ENCODE measurements around the gene ARIH2.
A peak's percentile ranks its signal among the peaks of the same experiment; 100 is the strongest.
"Not testable (repeated sequence)": the region's sequence is repeated elsewhere in the genome, so short reads cannot be mapped to it uniquely, and the experiment has no call there.

Gene ARIH2

DNA sequence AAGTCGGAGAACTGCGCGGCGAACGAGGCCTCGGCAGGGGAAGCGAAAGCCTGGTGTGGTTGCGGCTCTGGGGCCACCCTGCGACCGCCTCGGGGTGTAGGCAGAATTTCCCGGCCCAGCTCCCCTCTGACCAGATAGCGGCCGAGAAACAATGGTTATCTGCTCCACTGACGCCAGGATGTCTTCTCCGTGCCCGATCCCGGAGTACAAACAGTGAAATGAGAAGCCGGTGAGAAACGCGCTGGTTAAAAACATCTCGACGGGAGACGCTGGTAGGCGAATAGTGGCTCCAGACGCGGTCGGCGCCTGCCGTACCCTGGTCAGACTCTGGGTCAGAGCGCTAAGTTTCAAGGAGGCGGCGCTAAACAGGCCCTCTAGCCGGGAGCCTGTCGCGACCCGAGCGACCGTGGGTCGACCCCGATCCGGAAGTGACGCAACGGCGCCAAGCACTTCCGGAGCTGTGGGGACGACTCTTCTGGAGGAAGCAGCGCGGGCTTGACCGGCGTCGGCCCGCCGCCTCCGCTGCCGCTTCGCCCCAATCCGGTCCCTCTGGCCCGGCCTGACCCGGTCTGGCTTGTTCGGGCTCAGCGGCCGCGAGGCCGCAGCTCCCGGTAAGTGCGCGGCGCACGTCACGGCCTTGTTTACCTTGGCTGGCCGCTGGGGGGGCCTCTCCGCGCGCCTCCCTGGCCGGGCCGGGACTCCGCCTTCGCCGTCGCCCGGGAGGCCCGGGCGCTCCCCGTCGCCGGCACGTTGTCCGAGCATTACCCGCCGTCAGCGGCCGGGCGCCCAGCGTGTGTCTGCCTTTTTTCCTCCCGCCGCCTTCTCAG, at the start of gene ARIH2:
TSS of gene ARIH2 (plus strand) at position 455 of the 827 bp plus-strand sequence. CDS start 8,717 bp downstream, outside the sequence.
- DNase-seq (ENCODE audit: low spot score): peak; percentile 87

DNA sequence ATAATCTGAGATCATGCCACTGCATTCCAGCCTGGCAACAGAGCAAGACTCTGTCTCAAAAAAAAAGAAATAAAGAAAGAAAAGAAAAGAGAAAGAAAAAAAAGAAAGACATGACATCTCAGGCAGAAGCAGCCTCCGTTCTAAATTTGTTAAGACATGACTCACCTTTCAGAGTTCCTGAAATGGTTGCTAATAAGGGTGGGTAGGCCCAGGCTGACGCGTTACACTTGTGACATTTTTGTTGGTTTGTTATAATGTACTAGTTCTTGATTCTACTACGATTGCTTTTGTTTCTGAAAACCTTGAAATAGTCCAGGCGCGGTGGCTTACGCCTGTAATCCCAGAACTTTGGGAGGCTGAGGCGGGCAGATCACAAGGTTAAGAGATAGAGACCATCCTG, 41.0 kb upstream of the ARIH2 start:
- no peak for DNase-seq (ENCODE audit: low spot score)

DNA sequence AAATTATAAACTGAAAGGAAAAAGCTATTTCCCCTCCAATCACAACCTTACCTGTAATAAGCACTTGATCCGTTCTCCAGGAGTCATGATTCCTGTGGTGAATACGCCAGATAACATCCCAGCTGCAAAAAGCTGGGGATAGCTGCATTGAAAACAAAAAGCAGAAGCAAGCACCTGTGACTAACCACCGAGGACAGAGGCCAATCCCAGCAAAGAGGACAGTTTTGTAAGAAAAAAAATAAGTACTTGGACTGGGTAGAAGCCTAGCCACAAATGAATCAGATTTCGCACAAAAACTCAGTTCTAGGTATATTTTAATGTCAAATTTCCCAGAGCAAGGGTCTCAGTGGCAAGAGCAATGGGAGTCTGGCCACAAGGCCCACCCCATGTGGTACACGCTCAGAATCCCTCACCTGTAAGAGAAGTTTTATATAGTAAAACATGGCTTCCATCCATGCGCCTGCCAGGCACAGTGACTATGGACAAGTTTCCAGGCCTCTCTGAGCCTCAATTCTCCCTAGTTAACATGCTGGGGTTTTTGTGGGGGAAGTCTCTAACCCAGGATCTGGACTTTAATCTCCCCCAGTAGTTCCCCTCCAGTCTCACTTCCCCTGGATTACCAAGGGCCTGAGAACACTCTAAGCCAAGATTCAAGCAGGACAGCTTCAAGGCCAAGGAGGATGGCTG, 39.2 kb upstream of the ARIH2 start:
- DNase-seq (ENCODE audit: low spot score): no peak

DNA sequence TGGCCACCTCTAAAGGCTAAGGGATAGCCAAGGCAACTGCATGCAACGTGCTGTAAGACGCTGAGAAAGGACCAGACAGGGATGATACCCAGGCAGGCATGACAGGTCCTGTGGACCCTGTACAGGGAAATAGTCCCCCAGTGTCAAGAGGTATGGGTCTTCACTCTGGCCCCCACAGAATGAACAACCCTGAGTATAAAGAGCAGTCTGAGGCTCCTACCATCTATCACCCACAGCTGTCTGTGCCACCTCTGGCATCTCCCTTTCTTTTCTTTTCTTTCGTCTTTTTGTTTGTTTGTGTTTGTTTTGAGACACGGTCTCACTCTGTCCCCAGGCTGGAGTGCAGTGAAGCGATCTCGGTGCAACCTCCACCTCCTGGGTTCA, 38.7 kb upstream of the ARIH2 start:
- no peak for DNase-seq (ENCODE audit: low spot score)

DNA sequence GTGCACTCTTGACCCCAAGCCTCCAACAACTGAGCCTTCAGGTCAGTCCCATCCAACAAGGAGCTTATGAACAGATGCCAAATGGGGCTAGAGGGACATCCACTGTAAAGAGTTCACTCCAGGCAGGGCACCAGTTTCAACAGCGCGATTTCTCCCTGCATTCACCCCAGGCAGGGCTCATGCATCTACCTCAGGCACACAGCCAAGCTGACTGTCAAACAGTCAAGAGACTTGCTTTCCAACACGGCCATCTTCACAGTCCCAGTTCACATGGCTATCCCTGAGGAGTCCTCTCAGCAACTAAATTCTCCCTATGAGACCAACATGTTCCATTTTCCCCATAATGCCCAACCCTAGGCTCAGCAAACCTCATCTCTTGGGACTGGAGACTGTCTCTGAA, 37.6 kb upstream of the ARIH2 start:
- DNase-seq (ENCODE audit: low spot score): no peak

DNA sequence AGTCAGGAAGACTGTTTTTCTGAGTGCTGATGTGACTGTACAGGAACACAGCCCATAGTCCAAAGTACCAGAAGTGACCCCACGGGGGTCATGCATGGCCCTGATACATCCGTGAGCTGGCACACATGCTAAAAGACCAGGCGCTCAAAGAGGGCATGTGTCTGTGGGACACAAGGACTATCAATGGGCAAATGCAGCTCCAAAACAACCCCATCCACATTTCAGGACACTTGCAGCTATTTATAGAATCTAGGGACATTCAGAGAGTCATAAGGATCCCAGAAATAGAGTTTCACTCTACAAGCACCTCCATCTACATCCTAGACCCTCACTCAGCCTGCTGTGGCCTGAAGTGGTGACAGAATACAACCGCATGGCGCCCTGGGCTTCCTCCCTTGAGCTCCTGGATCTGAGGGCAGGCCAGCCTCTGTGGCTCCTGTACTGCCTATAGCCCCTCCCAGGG, 37.0 kb upstream of the ARIH2 start:
- no peak for DNase-seq (ENCODE audit: low spot score)

DNA sequence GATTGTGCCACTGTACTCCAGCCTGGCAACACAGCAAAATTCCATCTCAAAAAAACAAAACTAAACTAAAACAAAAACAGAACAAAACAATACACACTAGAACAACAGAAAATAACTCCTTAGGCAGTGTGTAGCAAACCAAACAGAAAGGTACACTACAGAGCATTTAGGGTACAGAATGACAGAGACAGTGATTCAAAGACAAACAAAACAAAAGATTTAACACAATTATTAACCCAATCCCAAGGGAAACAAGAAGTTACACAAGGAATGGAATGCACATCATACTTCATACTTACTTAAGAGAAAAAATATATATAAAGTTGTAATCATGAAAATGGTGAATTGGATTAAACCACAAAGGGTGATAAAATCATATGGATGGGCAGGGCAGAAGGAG, 32.9 kb upstream of the ARIH2 start:
- no peak for DNase-seq (ENCODE audit: low spot score)

DNA sequence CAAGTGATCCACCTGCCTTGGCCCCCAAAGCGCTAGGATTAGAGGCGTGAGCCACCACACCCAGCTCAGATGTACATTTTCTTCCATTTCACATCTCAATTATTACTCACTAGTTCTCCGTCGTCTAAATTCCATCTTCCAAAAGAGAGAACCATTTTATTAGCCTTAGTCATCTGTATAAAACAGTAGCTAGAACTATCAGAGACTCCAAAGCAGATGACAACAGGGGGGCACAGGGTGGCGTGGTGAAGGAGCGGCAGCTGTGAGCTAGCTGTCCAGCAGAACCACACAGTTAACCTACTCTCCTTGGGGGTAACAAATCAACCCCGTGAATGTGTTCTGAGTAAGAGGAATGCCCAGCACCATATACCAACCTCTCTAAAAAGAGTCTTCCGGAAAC, 27.0 kb upstream of the ARIH2 start:
- DNase-seq (ENCODE audit: low spot score): no peak

DNA sequence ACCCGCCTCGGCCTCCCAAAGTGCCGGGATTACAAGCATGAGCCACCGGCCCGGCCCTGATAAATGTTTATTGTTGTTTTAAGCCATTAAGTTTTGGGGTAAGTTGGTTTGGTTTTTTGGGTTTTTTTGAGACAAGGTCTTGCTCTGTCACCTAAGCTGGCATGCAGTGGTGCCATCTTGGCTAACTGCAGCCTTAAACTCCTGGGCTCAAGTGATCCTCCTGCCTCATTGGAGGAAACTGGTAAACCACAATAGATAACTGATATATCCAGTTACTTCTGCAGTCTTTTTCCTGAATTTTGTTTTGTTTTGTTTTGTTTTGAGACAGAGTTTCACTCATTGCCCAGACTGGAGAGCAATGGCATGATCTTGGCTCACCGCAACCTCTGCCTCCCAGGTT, 24.1 kb upstream of the ARIH2 start:
- DNase-seq (ENCODE audit: low spot score): no peak

DNA sequence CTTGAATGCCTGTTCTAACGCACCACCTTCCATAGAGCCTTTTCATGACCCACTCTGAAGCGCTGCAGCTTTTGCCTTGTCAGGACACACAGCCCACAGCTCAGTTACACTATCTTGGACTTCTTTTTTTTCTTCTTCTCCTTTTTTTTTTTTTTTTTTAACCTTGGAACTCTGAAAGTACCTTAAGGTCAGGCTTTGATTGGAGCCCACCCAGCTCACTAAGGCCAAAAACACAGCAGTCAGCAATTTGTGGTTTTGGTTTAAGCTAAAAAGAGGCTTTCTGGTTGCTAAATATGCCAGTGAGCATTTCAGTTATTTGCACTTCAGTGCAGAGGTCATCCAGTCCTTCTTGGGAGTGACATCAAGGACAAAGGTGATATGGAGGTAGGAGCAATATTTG, 21.7 kb upstream of the ARIH2 start:
- no peak for DNase-seq (ENCODE audit: low spot score)

DNA sequence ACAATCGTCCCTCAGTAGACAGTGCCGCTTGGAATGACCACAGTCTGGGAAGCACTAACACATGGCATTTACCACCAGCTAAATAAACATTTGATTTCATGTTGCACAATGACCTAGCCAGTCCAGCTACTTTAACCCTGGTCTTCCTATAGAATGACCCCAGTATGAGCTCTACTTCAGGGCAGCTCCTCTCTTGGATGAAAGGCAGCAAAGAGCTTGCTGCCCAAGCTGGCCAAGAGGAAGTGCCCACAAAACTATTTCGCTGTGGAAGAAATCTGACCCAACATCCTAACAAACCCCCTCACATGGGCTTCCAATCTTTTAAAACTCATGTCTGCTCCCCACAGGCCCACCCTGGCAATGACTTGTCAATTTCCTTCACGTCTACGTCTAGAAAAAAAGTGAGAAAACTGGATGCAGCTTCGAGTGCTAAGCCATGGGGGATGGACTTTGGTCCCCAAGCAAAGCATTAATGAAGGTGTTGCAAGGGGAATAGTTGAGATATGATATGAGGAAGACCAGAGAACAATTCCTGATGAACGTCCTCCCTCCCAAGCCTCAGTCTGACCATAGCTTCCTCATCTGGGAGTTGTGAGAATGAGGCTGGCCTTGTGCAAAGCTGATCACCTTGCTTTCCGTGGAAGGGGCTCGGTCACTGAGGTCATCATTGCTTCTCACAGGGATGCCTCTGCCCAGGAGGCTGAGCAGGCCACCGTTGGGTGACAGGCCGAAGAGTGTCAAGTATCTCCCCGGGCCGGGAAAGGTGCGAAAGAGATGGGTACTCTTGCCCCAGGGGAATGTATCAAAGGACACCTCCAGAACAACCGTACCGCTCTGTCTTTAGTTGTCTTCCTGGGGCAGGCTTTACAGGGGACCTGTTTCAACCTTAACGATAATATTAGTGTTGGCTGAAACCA, 20.9 kb upstream of the ARIH2 start:
- DNase-seq (ENCODE audit: low spot score): no peak

DNA sequence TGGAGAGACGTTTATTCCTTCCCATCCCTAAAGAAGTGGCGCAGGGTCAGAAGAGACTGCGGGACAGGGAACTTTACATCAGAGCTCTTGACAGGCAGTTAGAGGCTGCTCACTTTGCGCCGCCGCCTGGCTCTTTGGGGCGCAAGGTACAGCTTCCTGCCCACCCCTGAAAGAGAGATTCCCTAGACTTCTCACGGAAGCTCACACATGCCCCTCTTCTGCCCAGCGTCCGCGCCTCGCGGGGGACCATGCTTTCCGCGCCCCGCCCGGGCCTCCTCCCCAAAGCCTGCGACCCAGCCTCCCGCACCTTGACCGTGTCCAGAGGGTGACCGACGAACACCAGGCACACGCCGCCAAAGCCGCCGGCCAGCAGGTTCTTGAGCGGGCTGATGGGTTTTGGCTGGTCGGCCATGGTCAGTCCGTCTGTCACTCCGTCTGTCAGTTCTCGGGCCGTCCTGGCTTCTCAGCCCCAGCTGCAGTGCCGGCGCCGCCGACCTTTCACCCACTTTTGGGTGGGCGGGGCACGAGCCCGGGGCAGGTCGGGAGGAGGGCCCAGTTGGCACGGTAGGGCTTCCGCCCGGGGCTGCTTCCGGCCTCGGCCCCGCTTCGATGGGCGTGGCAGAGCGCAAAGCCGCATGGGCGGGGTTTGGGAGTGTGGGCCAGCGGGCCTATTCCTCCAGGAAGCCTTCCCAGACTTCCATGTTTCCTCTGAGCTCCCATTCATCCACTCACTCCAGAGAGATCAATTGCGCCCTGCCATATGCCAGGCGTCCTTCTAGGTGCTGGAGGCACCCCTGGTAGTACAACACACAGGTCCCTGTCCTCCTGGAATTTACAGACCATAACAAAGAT, 20.0 kb upstream of the ARIH2 start, which contains the start of gene SLC25A20:
TSS of gene SLC25A20 (minus strand) at position 500 of the 852 bp plus-strand sequence. CDS start at position 412, 88 bp downstream.
- DNase-seq (ENCODE audit: low spot score): peak; percentile 74

DNA sequence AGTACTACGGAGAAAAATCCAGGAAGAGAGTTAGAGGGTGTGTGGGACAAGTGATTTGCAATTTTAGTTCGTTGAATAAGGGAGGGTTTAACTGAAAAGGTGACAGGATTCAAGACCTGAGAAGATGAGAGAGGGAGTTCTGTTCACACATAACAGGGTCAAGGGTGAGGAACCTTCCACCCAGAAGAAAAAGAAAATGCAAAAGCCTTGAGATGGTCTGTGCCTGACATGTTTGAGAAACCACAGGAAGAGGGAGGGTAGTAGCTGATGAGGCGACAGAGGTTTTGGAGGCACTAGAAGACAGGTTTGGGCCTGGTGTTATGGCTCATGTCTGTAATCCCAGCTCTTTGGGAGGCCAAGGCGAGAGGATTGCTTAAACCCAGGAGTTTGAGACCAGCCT, 19.4 kb upstream of the ARIH2 start:
- DNase-seq (ENCODE audit: low spot score): no peak

DNA sequence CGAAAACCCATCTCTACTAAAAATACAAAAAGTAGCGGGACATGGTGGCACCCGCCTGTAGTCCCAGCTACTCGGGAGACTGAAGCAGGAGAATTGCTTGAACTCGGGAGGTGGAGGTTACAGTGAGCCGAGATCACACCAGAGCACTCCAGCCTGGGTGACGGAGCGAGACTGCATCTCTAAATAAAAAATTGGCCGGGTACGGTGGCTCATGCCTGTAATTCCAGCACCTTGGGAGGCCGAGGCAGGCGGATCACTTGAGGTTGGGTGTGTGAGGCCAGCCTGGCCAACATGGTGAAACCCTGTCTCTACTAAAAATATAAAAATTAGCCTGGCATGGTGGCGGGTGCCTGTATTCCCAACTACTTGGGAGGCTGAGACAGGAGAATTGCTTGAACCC, 11.6 kb upstream of the ARIH2 start:
- DNase-seq (ENCODE audit: low spot score): not testable (repeated sequence)

DNA sequence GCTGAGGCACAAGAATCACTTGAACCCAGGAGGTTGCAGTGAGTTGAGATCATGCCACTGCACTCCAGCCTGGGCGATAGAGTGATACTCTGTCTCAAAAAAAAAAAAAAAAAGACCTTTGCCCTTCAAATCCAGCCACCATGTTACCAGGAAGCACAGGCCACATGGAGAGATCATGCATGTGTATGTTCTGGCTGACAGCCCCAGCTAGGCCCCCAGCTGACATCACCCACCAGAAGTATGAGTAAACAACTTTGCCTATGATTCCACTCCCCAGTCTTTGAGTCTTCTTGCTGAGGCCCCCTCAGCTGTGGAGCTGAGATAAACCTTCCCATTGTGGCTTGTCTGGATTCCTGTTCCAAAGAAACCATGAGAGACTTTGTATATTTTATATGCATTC, 3.3 kb upstream of the ARIH2 start:
- DNase-seq (ENCODE audit: low spot score): no peak

DNA sequence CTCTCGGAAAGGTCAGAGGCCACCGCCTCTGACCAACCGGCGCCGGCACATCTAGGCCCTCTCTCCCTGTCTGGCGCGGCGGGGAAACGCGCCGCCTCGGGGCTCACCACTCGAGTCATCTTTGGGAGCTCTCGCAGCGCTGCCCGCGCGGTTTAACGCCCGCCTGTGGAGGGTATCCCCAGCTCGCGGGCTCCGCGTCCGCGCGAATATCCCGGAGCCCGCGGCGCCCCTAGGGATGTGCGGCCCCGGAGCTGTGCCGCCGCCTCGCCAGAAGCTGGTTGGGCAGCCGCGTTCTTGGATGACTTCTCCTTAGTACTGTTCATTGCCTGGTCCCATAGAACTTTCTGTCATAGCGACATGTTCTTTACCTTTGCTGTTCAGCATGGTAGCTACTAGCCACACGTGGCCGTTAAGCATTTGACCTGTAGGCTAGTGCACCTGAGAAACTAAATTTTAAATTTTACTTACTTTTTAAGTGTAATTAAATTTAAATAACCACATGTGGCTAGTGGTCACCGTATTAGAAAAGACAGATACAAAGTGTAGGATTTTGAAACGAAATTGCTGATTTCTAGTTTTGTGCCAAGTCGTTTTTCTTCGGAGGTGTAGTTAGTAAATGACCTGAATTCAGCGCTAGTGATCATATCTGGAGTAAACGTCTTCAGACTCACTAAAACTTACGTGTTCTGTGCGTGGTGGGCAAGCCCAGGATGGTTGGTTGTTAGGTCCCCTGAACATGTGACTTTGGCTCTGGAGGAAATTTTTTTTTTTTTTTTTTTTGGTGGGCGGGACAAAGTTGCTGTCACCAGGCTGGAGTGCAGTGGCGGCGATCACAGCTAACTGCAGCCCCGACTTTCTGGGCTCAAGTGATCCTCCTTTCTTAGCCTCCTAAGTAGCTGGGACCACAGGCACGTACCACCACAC, 835 bp downstream of the ARIH2 start:
- DNase-seq (ENCODE audit: low spot score): peak; percentile 71

DNA sequence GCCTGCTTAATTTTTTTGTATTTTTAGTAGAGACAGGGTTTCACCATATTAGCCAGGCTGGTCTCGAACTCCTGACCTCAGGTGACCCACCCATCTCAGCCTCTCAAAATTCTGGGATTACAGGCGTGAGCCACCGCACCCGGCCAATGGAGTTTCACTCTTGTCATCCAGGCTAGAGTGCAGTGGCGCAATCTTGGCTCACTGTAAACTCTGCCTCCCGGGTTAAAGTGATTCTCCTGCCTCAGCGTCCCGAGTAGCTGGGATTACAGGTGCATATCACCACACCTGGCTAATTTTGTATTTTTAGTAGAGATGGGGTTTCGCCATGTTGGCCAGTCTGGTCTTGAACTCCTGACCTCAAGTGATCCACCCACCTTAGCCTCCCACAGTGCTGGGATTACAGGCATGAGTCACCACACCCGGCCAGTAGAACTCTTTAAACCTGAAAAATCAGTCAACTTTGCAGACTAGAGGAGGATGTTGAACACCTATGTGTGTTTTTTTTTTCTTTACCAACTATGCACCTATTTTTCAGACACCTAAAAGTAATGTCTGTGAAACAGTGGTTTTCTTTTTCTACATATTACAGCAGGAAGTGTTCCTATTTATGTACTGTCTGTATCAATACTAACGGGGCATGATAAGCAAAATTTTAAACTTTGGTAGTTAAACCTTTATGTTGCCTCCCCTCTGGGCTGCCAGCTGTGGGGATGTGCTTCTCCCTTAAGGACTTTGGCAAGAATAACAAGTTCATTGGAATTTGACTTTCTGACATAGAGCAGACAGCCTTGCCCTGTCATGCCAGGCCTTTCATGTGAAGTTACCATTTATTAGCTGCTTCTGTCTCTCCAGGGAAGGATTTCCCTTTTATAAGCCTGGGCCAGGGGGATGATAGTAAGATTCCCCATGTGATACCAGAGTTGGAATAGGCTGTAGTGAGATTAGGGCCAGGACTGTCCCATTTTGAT, 8.1 kb downstream of the ARIH2 start:
- no peak for DNase-seq (ENCODE audit: low spot score)

DNA sequence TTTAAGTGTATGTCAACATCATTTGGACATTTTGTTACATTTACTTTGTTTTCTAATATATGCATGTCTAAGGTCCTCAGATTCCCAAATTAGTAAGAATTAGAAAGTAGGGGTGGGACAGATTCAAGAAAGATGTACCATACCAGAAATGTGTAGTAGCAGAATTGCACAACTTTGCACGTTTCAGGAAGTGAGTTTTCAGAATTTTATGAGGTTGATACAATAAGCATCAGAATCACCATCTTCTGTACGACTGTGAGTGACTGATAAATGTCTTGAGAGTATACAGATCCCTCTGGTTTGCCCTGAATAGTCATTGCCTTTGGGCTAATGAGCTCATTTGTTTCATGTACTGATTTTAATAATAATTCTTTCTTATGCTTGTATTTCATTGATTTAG, 9.3 kb downstream of the ARIH2 start:
- DNase-seq (ENCODE audit: low spot score): no peak

DNA sequence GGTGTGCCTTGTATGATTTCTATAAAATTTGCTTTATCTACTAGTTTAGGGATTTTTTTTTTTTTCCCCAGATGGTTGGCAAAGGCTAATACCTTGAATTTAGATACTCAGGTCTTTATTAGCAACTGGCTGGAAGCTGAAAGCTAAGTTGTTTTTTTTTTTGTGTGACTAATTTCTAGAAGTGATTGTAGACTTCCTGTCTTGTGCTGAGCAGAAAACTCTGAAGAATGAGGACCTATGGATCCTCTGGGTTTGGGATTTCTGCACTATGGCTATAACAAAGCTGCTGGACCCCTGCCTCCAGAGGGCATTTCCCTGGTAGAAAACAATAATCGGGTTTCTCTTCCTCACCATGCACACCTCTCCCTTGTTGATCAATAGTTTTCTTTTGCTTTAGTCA, 10.0 kb downstream of the ARIH2 start:
- DNase-seq (ENCODE audit: low spot score): no peak

Data from NAMALWA (cell line).